CD4-positive, alpha-beta T cell treated with Interleukin-6 for 4 hours (primary cell): ENCODE measurements around the gene NFYB.
"Not testable (repeated sequence)": the region's sequence is repeated elsewhere in the genome, so short reads cannot be mapped to it uniquely, and the experiment has no call there.

ENCODE experiments used
- DNase-seq: peaks from one replicate; pipeline ENCODE4 v3.0.0-alpha.2; 2020; ENCODE audit warnings: mixed read lengths

NFYB gene

GRCh38 chr12:104114834-104115586 is 23.0 kb downstream of the NFYB start:
- not testable (repeated sequence) for DNase-seq

GRCh38 chr12:104109446-104110271 is 28.4 kb downstream of the NFYB start:
- DNase-seq: no peak

GRCh38 chr12:104108755-104109445 is 29.1 kb downstream of the NFYB start:
- peak; percentile 90 for DNase-seq

- no peak for DNase-seq
Measured at GRCh38 chr12:104106965-104107364, 31.0 kb downstream of the NFYB start.

- DNase-seq: no peak
Measured at GRCh38 chr12:104105461-104105860, 32.5 kb downstream of the NFYB start.

- no peak for DNase-seq
Measured at GRCh38 chr12:104097954-104098353, 40.1 kb downstream of the NFYB start.

- no peak for DNase-seq
Measured at GRCh38 chr12:104095289-104095688, 42.7 kb downstream of the NFYB start.

- DNase-seq: no peak
Measured at GRCh38 chr12:104094284-104094683, 43.7 kb downstream of the NFYB start.

- no peak for DNase-seq
Measured at GRCh38 chr12:104091136-104091535, 46.9 kb downstream of the NFYB start.

GRCh38 chr12:104090685-104091084 is 47.3 kb downstream of the NFYB start:
- DNase-seq: no peak

GRCh38 chr12:104083769-104084475 is 54.1 kb downstream of the NFYB start:
- no peak for DNase-seq

- no peak for DNase-seq
Measured at GRCh38 chr12:104080764-104081163, 57.2 kb downstream of the NFYB start.

- DNase-seq: no peak
Measured at GRCh38 chr12:104079024-104079423, 59.0 kb downstream of the NFYB start.

GRCh38 chr12:104073699-104074098 is 64.3 kb downstream of the NFYB start:
- no peak for DNase-seq

GRCh38 chr12:104072099-104072498 is 65.9 kb downstream of the NFYB start:
- DNase-seq: no peak
